HepG2 (cell line): Measurements from ENCODE around the gene TSHZ1. TPM values are rescaled to one million over a fixed set of nuclear protein-coding genes. Genes with fewer than 3 reads are reported as not detected.
A peak's percentile ranks its signal among the peaks of the same experiment; 100 is the strongest.

Source experiments
- ATAC-seq: fragments of 200-7000 bp; cut with Tn5 transposase; 3 replicates; pipeline ENCODE4 v1.9.1; 2020; ENCODE audit warnings: mild to moderate bottlenecking, moderate library complexity
- BruUV-seq: library from RNA; stranded (reverse); fragments of 400-500 nt; replicated peaks from 2 replicates; lab custom pipeline; 2021; lab: Mats Ljungman, UMichigan
- CTCF ChIA-PET: fragments of 300-600 bp; formaldehyde crosslinking; extraction: SDS; loops from one replicate; lab custom pipeline; 2021; ENCODE audit warnings: low total read pairs, inconsistent platforms, low intra/inter-chr PET ratio; lab: Yijun Ruan, JAX
- POLR2A ChIA-PET: fragments of 350-600 bp; sonication (Branson Sonifier 250); formaldehyde crosslinking; loops from one replicate; lab custom pipeline; 2020; ENCODE audit warnings: antibody characterized with exemption, inconsistent platforms; lab: Yijun Ruan, JAX
- DNase-seq: peaks from one replicate; pipeline ENCODE4 v3.0.0-alpha.2; 2015; ENCODE audit warnings: low spot score
- FAIRE-seq: peaks from 3 replicates; lab custom pipeline; 2011; peaks lifted over from hg19 to GRCh38; lab: Jason Lieb, UNC
- H2AFZ ChIP-seq: one replicate; pipeline ENCODE4 v1.6.1; 2011; ENCODE audit warnings: low read length, inconsistent platforms
- H3K27ac ChIP-seq: fragments of 300-600 bp; 3 replicates; pipeline ENCODE4 v1.8.0; 2011; ENCODE audit warnings: mixed run types, mild to moderate bottlenecking, mixed read lengths, low read length, inconsistent platforms; ENCODE audit not compliant: insufficient read depth; ENCODE audit errors: extremely low read length
- H3K27me3 ChIP-seq, 2 experiments: fragments of 200-600 bp in 1 of 2; 2 replicates in 1 of 2; 3 replicates in 1 of 2; pipeline versions ENCODE4 v1.6.0 to v1.8.0; 2011; ENCODE audit warnings: low read length in 2 of 2, mild to moderate bottlenecking in 2 of 2, moderate library complexity in 2 of 2, inconsistent platforms in 1 of 2; ENCODE audit not compliant: insufficient read depth in 2 of 2, control insufficient read depth in 1 of 2
- H3K36me3 ChIP-seq, 2 experiments: fragments of 200-600 bp in 1 of 2; replicated peaks in 1 of 2; 2 replicates in 1 of 2; 3 replicates in 1 of 2; pipeline versions ENCODE4 v1.5.1 to v1.8.0; 2011; ENCODE audit warnings: low read length in 2 of 2, inconsistent platforms in 1 of 2; ENCODE audit not compliant: insufficient read depth in 2 of 2, control insufficient read depth in 1 of 2
- H3K4me1 ChIP-seq: 2 replicates; pipeline ENCODE4 v1.5.1; 2012; ENCODE audit warnings: low read length, inconsistent platforms; ENCODE audit not compliant: insufficient read depth
- H3K4me2 ChIP-seq: 2 replicates; pipeline ENCODE4 v1.6.0; 2011; ENCODE audit warnings: low read depth, low read length, inconsistent platforms
- H3K4me3 ChIP-seq, 3 experiments: fragments of 200-600 bp in 1 of 3; sonication (generic), shearing (Covaris generic) in 1 of 3; replicated peaks in 1 of 3; 2 replicates each; pipeline ENCODE4 v1.5.1; 2011 to 2016; ENCODE audit warnings: low read length in 3 of 3, inconsistent platforms in 2 of 3, low read depth in 2 of 3, mild to moderate bottlenecking in 2 of 3, control low read depth in 1 of 3, mixed read lengths in 1 of 3; ENCODE audit not compliant: insufficient read depth in 1 of 3
- H3K79me2 ChIP-seq: one replicate; pipeline ENCODE4 v1.6.1; 2011; ENCODE audit warnings: low read length, inconsistent platforms; ENCODE audit not compliant: insufficient read depth
- H3K9ac ChIP-seq: 2 replicates; pipeline ENCODE4 v1.6.0; 2011; ENCODE audit warnings: mild to moderate bottlenecking, low read depth, low read length, inconsistent platforms; ENCODE audit not compliant: insufficient read depth
- H3K9me3 ChIP-seq: 2 replicates; pipeline ENCODE4 v1.5.1; 2012; ENCODE audit warnings: mild to moderate bottlenecking, low read length
- H4K20me1 ChIP-seq: 2 replicates; pipeline ENCODE4 v1.6.0; 2011; ENCODE audit warnings: inconsistent platforms, mild to moderate bottlenecking, low read length, moderate library complexity; ENCODE audit not compliant: insufficient read depth
- BHLHE40 ChIP-seq: IDR thresholded peaks from 2 replicates; pipeline ENCODE4 v1.6.1; 2011; ENCODE audit warnings: low read length, improper control_type of control experiment
- PITX1 ChIP-seq: sonication (generic); formaldehyde crosslinking; IDR thresholded peaks from 2 replicates; pipeline ENCODE4 v1.5.1; 2020; ENCODE audit warnings: mild to moderate bottlenecking, missing genetic modification reagents
- RXRB ChIP-seq: IDR thresholded peaks from 2 replicates; pipeline ENCODE4 v1.6.1; 2016; ENCODE audit warnings: borderline replicate concordance, missing genetic modification reagents, missing compliant biosample characterization
- SMAD3 ChIP-seq: sonication (generic); formaldehyde crosslinking; IDR thresholded peaks from 2 replicates; pipeline ENCODE4 v1.4.0; 2020; ENCODE audit warnings: missing genetic modification reagents
- ZNF17 ChIP-seq: sonication (generic); formaldehyde crosslinking; IDR thresholded peaks from 2 replicates; pipeline ENCODE4 v1.5.0; 2020; ENCODE audit warnings: mild to moderate bottlenecking, missing genetic modification reagents
- ZNF703 ChIP-seq: sonication (generic); formaldehyde crosslinking; IDR thresholded peaks from 2 replicates; pipeline ENCODE4 v1.5.1; 2020; ENCODE audit warnings: missing genetic modification reagents, mild to moderate bottlenecking, moderate library complexity, borderline replicate concordance
- WGBS: methylation state at CpG from one replicate; pipeline ENCODE4 v1.1.6; 2017; ENCODE audit warnings: low lambda C conversion rate; 5-methylcytosine and 5-hydroxymethylcytosine counted together
- in situ Hi-C: cut with HindIII; loops from 2 replicates; pipeline ENCODE4 v1.10.0; 2017; ENCODE audit warnings: low pct_unique_long_range_greater_than_20kb; ENCODE audit not compliant: extremely low pct_ligation_motif_present
- intact Hi-C: fragments of 100-400 bp; cut with micrococcal nuclease; formaldehyde crosslinking; loops from one replicate; pipeline ENCODE4 v1.10.0; 2022; ENCODE audit not compliant: unreplicated experiment
- polyA plus RNA-seq, 8 experiments: library from polyadenylated mRNA; depleted of rRNA in 3 of 8; stranded (reverse) in 7 of 8; unstranded in 1 of 8; fragments of >200 nt; fragmentation: Illumina TruSeq in 4 of 8; extraction: Trizol in 4 of 8; gene quantifications; 2 replicates each; pipeline versions ENCODE4 v1.2.1 to v1.2.3, GENCODE V29; 2011 to 2016; ENCODE audit warnings: low read depth in 4 of 8, missing spikeins in 1 of 8, mixed read lengths in 1 of 8; ENCODE audit not compliant: insufficient read depth in 1 of 8
- total RNA-seq, 5 experiments: library from RNA; depleted of rRNA; stranded (reverse); fragments of >200 nt; fragmentation: Illumina TruSeq; extraction: Trizol; gene quantifications; 2 replicates each; pipeline ENCODE4 v1.2.3, GENCODE V29; 2016; ENCODE audit warnings: low read depth in 1 of 5
- TF ChIP-seq, protein P1 (sequence below): IDR thresholded peaks from 2 replicates; pipeline ENCODE4 v1.6.1; 2016; ENCODE audit warnings: missing biosample characterization, missing genetic modification reagents, low read depth
- TF ChIP-seq, protein P2 (sequence below): sonication (generic); formaldehyde crosslinking; IDR thresholded peaks from 2 replicates; pipeline ENCODE4 v1.8.0; 2022; ENCODE audit warnings: low read depth, missing genetic modification reagents
- TF ChIP-seq, protein P3 (sequence below): sonication (generic); formaldehyde crosslinking; IDR thresholded peaks from 2 replicates; pipeline ENCODE4 v1.5.0; 2020; ENCODE audit warnings: mild to moderate bottlenecking, missing genetic modification reagents, moderate library complexity
- TF ChIP-seq, protein P4 (sequence below): IDR thresholded peaks from 2 replicates; pipeline ENCODE4 v1.6.1; 2016; ENCODE audit warnings: low read depth, borderline replicate concordance

TSHZ1 gene
- total and polyA plus RNA-seq, 2 of the 13 experiments (the other 11 are each of a cell fraction or from before 2014, with no cell fraction given) = 2.5 to 2.7 TPM

DNA sequence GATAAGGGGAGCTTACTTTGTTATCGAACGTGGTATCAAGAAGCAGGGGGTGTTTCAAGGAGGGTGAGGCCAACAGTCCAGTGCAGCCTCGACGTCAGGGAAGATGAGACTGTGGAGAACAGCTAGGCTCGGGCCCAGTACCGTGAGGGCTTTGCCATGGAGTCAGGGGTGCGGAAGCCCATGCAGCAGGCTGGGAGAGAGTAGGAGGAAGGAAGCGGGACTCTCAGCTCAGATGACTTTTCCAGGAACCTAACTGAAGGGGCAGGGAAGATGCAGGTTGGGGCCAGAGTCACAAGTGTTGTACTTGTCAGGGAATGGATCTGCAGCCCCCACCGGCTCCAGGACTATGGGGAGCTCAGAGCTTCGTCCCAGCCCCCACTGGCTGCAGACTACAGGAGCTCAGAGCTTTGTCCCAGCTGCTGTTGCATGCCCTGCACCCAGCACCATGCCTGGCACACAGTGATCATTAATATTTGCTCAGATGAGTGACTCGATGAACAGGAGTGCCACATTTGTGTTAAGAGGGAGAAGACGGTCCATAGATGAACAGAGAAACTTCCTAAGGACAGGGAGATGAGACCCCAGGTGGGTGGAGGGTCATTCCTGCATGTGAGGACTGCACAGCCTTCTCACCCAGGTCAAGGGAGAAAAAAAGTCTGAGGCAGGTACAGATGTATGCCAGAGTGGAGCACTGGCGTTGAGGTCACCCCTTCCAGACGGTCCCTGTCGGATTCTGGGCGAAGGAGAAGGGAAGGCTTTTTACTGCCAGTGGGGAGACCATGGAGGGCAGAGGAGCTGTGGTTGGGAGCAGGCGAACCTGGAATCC, 38.1 kb upstream of the TSHZ1 start:
- intact Hi-C loops = no loop called here
- 57% methylated on average over 15 of the region's 17 CpGs for whole genome bisulfite sequencing
- Histone ChIP-seq H3K4me3 (no peak overlapping the region; a peak in 1 of 6 replicates), H3K4me2 (peak overlapping the region; percentile 42; the same call in 1 of the 2 replicates), H3K27ac (no peak overlapping the region), H4K20me1 (no peaks in the 10 kb centered on the region), H3K4me1 (peaks cover 12% of the 10 kb centered on the region), H3K9me3 (no peaks in the 10 kb centered on the region), H3K27me3 (peaks cover 3 to 18% of the 10 kb centered on the region in 2 experiments; a peak in 4 of 5 replicates)
- CTCF ChIA-PET = no interaction called here
- no TSS peak for BruUV-seq
- TF ChIP-seq, protein P1, sequence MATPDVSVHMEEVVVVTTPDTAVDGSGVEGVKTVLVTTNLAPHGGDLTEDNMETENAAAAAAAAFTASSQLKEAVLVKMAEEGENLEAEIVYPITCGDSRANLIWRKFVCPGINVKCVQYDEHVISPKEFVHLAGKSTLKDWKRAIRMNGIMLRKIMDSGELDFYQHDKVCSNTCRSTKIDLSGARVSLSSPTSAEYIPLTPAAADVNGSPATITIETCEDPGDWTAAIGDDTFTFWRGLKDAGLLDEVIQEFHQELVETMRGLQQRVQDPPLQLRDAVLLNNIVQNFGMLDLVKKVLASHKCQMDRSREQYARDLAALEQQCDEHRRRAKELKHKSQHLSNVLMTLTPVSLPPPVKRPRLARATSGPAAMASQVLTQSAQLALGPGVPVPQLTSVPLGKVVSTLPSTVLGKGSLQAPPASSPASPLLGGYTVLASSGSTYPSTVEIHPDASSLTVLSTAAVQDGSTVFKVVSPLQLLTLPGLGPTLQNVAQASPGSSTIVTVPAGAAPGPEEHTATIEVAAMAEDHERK (CRISPR knock-in tag) = no peak
- no peak for TF ChIP-seq BHLHE40
- TF ChIP-seq, protein P2, sequence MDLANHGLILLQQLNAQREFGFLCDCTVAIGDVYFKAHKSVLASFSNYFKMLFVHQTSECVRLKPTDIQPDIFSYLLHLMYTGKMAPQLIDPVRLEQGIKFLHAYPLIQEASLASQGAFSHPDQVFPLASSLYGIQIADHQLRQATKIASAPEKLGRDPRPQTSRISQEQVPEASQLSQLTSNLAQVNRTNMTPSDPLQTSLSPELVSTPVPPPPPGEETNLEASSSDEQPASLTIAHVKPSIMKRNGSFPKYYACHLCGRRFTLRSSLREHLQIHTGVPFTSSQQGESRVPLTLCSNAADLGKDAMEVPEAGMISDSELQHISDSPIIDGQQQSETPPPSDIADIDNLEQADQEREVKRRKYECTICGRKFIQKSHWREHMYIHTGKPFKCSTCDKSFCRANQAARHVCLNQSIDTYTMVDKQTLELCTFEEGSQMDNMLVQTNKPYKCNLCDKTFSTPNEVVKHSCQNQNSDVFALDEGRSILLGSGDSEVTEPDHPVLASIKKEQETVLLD (CRISPR knock-in tag) = no peak
- no peak for TF ChIP-seq RXRB (CRISPR knock-in tag)
- no peak for TF ChIP-seq ZNF703 (CRISPR knock-in tag)
- no peak for TF ChIP-seq PITX1 (CRISPR knock-in tag)
- TF ChIP-seq, protein P3, sequence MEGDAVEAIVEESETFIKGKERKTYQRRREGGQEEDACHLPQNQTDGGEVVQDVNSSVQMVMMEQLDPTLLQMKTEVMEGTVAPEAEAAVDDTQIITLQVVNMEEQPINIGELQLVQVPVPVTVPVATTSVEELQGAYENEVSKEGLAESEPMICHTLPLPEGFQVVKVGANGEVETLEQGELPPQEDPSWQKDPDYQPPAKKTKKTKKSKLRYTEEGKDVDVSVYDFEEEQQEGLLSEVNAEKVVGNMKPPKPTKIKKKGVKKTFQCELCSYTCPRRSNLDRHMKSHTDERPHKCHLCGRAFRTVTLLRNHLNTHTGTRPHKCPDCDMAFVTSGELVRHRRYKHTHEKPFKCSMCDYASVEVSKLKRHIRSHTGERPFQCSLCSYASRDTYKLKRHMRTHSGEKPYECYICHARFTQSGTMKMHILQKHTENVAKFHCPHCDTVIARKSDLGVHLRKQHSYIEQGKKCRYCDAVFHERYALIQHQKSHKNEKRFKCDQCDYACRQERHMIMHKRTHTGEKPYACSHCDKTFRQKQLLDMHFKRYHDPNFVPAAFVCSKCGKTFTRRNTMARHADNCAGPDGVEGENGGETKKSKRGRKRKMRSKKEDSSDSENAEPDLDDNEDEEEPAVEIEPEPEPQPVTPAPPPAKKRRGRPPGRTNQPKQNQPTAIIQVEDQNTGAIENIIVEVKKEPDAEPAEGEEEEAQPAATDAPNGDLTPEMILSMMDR (CRISPR knock-in tag) = no peak
- TF ChIP-seq, protein P4, sequence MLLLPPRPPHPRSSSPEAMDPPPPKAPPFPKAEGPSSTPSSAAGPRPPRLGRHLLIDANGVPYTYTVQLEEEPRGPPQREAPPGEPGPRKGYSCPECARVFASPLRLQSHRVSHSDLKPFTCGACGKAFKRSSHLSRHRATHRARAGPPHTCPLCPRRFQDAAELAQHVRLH (CRISPR knock-in tag) = no peak
- TF ChIP-seq ZNF17 (CRISPR knock-in tag) = no peak
- no peak for TF ChIP-seq SMAD3 (CRISPR knock-in tag)
- TF ChIP-seq, all 625 proteins: peak for 0
- in situ Hi-C loops = loop anchor here (25.0 kb wide), 1 partner anchor 315 kb away; no protein-coding TSS in a partner anchor
- Histone ChIP-seq H3K79me2 (no peaks in the 10 kb centered on the region), H3K36me3 (no peaks in the 10 kb centered on the region), H3K9ac (no peak overlapping the region), H2AFZ (no peak overlapping the region)
- ATAC-seq = no peak; the same call in none of the 3 replicates
- no peak for FAIRE-seq
- POLR2A ChIA-PET = no interaction called here
- no peak for DNase-seq
